ENCODE results near the gene TMEM144. TPM values are rescaled to one million over a fixed set of nuclear protein-coding genes. Genes with fewer than 3 reads are reported as not detected.

Gene TMEM144
- total RNA-seq, 1 experiment from 2014 or later: 3.4 TPM

GRCh38 chr4:158179465-158179864 lies 30.8 kb upstream of the TMEM144 start:
- Mint-ChIP-seq H3K27me3 (ENCODE audit: low read depth) (no peaks in the 10 kb centered on the region), H3K4me3 (no peak overlapping the region), H3K36me3 (ENCODE audit: insufficient read depth in 1 of 3, low read depth in 3 of 3) (no peaks in the 10 kb centered on the region), H3K4me1 (peaks cover 0 to 4% of the 10 kb centered on the region in 2 experiments; a peak in 2 of 4 replicates), H3K9me3 (no peaks in the 10 kb centered on the region), H3K27ac (no peak overlapping the region)
- Histone ChIP-seq H2AK5ac (ENCODE audit: insufficient read length, low read length) (no peak overlapping the region), H3K23me2 (ENCODE audit: insufficient read length, low read depth, low read length, poor library complexity, severe bottlenecking) (no peaks in the 10 kb centered on the region), H3K4me1 (ENCODE audit: insufficient read depth, low read length) (no peaks in the 10 kb centered on the region), H2AFZ (ENCODE audit: low read length) (no peak overlapping the region), H3T11ph (ENCODE audit: low read length) (no peak overlapping the region), H3K4ac (ENCODE audit: low read depth, low read length) (no peak overlapping the region), H3K14ac (ENCODE audit: insufficient read depth, low read length) (no peak overlapping the region), H4K20me1 (ENCODE audit: control insufficient read depth, insufficient read depth, insufficient read length) (no peaks in the 10 kb centered on the region), H3K9me3 (ENCODE audit: control insufficient read depth, low read depth, low read length) (no peaks in the 10 kb centered on the region), H3K9ac (ENCODE audit: extremely low read depth, insufficient read length, low read length) (no peak overlapping the region), H4K8ac (replicated peaks; ENCODE audit: insufficient read length, low read depth, low read length) (no peak overlapping the region), H3K27ac (ENCODE audit: insufficient read length, low read depth, low read length) (no peak overlapping the region), H3K18ac (ENCODE audit: insufficient read length, low read depth, low read length) (no peak overlapping the region), H3K23ac (ENCODE audit: insufficient read length, low read depth, low read length) (no peak overlapping the region), H4K91ac (ENCODE audit: insufficient read length, low read depth, low read length) (no peak overlapping the region), H4K5ac (ENCODE audit: insufficient read length, low read depth, low read length) (no peak overlapping the region), H3K4me2 (ENCODE audit: insufficient read depth, insufficient read length, low read length) (no peak overlapping the region), H2BK5ac (ENCODE audit: insufficient read length, low read length) (no peak overlapping the region), H2BK120ac (ENCODE audit: low read depth, low read length, poor library complexity, severe bottlenecking) (no peak overlapping the region), H3K79me2 (ENCODE audit: insufficient read depth, low read length) (no peaks in the 10 kb centered on the region), H2BK20ac (ENCODE audit: low read depth, low read length, poor library complexity, severe bottlenecking) (no peak overlapping the region), H3K27me3 (ENCODE audit: insufficient read depth, low read length) (no peaks in the 10 kb centered on the region), H3K56ac (ENCODE audit: insufficient read length, low read depth, low read length) (no peak overlapping the region), H2BK15ac (ENCODE audit: low read depth, low read length) (no peak overlapping the region), H3K79me1 (ENCODE audit: insufficient read depth, low read depth, low read length, poor library complexity, severe bottlenecking) (no peaks in the 10 kb centered on the region), H2BK12ac (ENCODE audit: insufficient read length, low read depth, low read length) (no peak overlapping the region)
- no peak for DNase-seq
- TF ChIP-seq CTCF (conservative IDR thresholded peaks at IDR 0.05): no peak
- no CpG with 5 or more reads among the region's 3 CpGs for WGBS (ENCODE audit: extremely low coverage, insufficient read length, low lambda C conversion rate)

All from H9 (cell line).